Thoracic aorta (tissue), 2 donors: ENCODE data around the gene VKORC1L1. TPM values are rescaled to one million over a fixed set of nuclear protein-coding genes. Genes with fewer than 3 reads are reported as not detected.
"Not testable (repeated sequence)": the region's sequence is repeated elsewhere in the genome, so short reads cannot be mapped to it uniquely, and the experiment has no call there.

Experiments
- ATAC-seq: fragments of 150-250 bp; one replicate; pipeline ENCODE4 v1.8.0; 2017; ENCODE audit warnings: low read depth; ENCODE audit not compliant: insufficient number of reproducible peaks, low FRiP score
- DNase-seq: peaks from one replicate; pipeline ENCODE4 v3.0.0-alpha.2; 2020; ENCODE audit warnings: low spot score
- H3K27ac ChIP-seq, 2 donors: fragments of 200-600 bp; sonication (generic); 1 replicate in 1 of 2; 2 replicates in 1 of 2; pipeline ENCODE4 v1.5.1; 2016; ENCODE audit warnings: mild to moderate bottlenecking in 2 of 2, moderate library complexity in 2 of 2
- H3K27me3 ChIP-seq: fragments of 200-600 bp; sonication (generic); replicated peaks from 2 replicates; pipeline ENCODE4 v1.6.0; 2016; ENCODE audit warnings: mild to moderate bottlenecking; ENCODE audit not compliant: insufficient read depth
- H3K36me3 ChIP-seq: fragments of 200-600 bp; sonication (generic); one replicate; pipeline ENCODE4 v1.5.1; 2016
- H3K4me1 ChIP-seq, 2 donors: fragments of 200-600 bp; sonication (generic); 1 replicate in 1 of 2; 2 replicates in 1 of 2; pipeline versions ENCODE4 v1.5.1 to v1.6.0; 2016; ENCODE audit warnings: low read depth in 2 of 2, mild to moderate bottlenecking in 1 of 2; ENCODE audit not compliant: control insufficient read depth in 1 of 2
- H3K4me3 ChIP-seq: fragments of 200-600 bp; sonication (generic); 2 replicates; pipeline ENCODE4 v1.5.1; 2016; ENCODE audit warnings: mild to moderate bottlenecking
- H3K9me3 ChIP-seq: fragments of 200-600 bp; sonication (generic); 2 replicates; pipeline ENCODE4 v1.5.1; 2016
- CTCF ChIP-seq: fragments of 200-600 bp; sonication (generic); IDR thresholded peaks from one replicate; pipeline ENCODE4 v1.5.1; 2019; ENCODE audit warnings: antibody characterized with exemption
- total RNA-seq, 2 donors: library from RNA; depleted of rRNA; stranded (reverse); fragments of >200 nt; gene quantifications; one replicate each; pipeline versions ENCODE4 v1.1.0 to v1.2.3, GENCODE V29; 2016

Gene VKORC1L1
- total RNA-seq, 2 donors from 2014 or later: 15.6 to 20.9 TPM

- TF ChIP-seq CTCF: no peak
- DNase-seq: no peak
- H3K36me3 ChIP-seq: no peaks in the 10 kb centered on the region
- H3K27ac ChIP-seq: no peak overlapping the region
- H3K9me3 ChIP-seq: no peaks in the 10 kb centered on the region
- no peak overlapping the region for H3K4me3 ChIP-seq
- no peak for ATAC-seq
- H3K27me3 ChIP-seq: no peaks in the 10 kb centered on the region
- H3K4me1 ChIP-seq: no peaks in the 10 kb centered on the region
Measured at GRCh38 chr7:65988084-65988483, 115.2 kb downstream of the VKORC1L1 start.

GRCh38 chr7:65988503-65988902 is 115.6 kb downstream of the VKORC1L1 start:
- not testable (repeated sequence) for H3K27me3 ChIP-seq, H3K4me3 ChIP-seq, H3K4me1 ChIP-seq, H3K9me3 ChIP-seq, DNase-seq, H3K36me3 ChIP-seq, H3K27ac ChIP-seq, ATAC-seq

GRCh38 chr7:65989694-65990080 is 116.8 kb downstream of the VKORC1L1 start:
- Histone ChIP-seq H3K27me3 (no peaks in the 10 kb centered on the region), H3K4me1 (no peaks in the 10 kb centered on the region), H3K27ac (no peak overlapping the region), H3K4me3 (no peak overlapping the region), H3K9me3 (no peaks in the 10 kb centered on the region), H3K36me3 (no peaks in the 10 kb centered on the region)
- DNase-seq (no peak), ATAC-seq (no peak)
- TF ChIP-seq CTCF: no peak

- not testable (repeated sequence) for ATAC-seq, H3K9me3 ChIP-seq, H3K4me1 ChIP-seq, H3K27ac ChIP-seq, H3K4me3 ChIP-seq, DNase-seq, H3K36me3 ChIP-seq, H3K27me3 ChIP-seq
Measured at GRCh38 chr7:65991829-65992228, 119.0 kb downstream of the VKORC1L1 start.

- H3K9me3 ChIP-seq: no peaks in the 10 kb centered on the region
- DNase-seq (no peak), ATAC-seq (no peak)
- H3K4me1 ChIP-seq: no peaks in the 10 kb centered on the region
- H3K36me3 ChIP-seq: no peaks in the 10 kb centered on the region
- no peak overlapping the region for H3K27ac ChIP-seq
- no peaks in the 10 kb centered on the region for H3K27me3 ChIP-seq
- no peak for TF ChIP-seq CTCF
- H3K4me3 ChIP-seq: no peak overlapping the region
Measured at GRCh38 chr7:65992526-65992925, 119.7 kb downstream of the VKORC1L1 start.

- H3K27ac ChIP-seq, H3K9me3 ChIP-seq, H3K4me3 ChIP-seq, H3K4me1 ChIP-seq, DNase-seq, H3K36me3 ChIP-seq, ATAC-seq, H3K27me3 ChIP-seq: not testable (repeated sequence)
Measured at GRCh38 chr7:65994984-65995383, 122.1 kb downstream of the VKORC1L1 start.

- DNase-seq, H3K27me3 ChIP-seq, H3K9me3 ChIP-seq, H3K4me3 ChIP-seq, H3K36me3 ChIP-seq, H3K27ac ChIP-seq, ATAC-seq, H3K4me1 ChIP-seq: not testable (repeated sequence)
Measured at GRCh38 chr7:66000823-66001417, 128.0 kb downstream of the VKORC1L1 start.

GRCh38 chr7:66005115-66005671 is 132.3 kb downstream of the VKORC1L1 start:
- H3K27me3 ChIP-seq, DNase-seq, ATAC-seq, H3K36me3 ChIP-seq, H3K27ac ChIP-seq, H3K9me3 ChIP-seq, H3K4me3 ChIP-seq, H3K4me1 ChIP-seq: not testable (repeated sequence)
